ENCODE data around the gene C1QTNF5.
A peak's percentile ranks its signal among the peaks of the same experiment; 100 is the strongest.

The C1QTNF5 gene

DNA sequence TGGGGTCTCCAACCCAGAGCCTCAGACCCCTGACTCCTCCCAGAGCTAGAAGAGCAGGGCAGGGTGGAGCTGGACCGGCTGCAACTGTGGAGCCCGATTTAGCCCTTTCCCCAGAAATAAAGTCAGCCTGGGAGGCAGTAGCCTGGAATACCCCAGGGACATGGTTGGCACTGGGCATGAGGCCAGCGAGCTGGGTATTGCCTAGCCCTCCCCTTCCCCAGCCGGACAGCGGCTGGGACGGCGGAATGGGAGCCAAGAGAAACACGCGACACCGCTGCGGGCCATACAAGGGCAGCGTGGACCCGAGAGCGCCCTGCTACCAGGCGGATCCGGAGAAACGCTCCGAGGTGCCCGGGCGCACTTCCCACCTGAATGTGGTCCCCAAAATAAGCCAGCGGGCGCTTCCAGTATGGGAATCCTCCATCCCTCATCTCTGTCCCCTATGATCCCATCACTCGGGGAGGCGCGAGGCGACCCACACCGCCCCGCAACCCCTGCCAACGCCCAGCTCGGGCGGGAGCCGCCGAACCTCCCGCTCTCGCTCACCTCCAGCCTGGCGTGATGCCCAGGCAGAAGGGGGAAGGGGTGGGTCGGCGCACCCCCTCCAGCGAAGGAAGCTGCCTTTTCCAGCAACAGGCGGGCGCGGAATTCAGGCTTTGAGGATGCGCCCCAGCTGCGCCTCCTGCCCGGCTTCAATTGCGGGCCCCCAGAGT is 24.5 kb downstream of the C1QTNF5 start:
- no peak for DNase-seq

- peak; percentile 37 for DNase-seq
Measured at GRCh38 chr11:119315131-119316015, 25.3 kb downstream of the C1QTNF5 start.

- no peak for DNase-seq
Measured at GRCh38 chr11:119314726-119315125, 26.0 kb downstream of the C1QTNF5 start.

DNA sequence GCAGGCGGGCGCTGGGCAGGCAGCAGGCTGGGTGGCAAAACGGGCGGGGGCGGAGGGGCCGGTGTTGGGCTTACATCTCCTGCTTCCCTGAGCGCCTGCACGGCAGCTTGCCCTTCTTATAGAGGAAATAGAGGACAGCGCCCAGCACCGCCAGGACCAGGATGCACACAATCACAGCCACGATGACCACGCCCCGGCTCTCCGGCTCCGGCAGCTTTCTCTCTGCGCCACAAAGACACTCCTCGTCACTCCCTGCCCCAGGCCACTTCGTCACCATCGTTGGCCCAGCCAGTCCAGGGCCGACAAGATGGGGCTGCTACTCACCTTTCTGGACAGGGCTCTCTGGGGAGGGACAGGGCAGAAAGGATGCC is 30.0 kb downstream of the C1QTNF5 start:
- DNase-seq: no peak

- DNase-seq: no peak
Measured at GRCh38 chr11:119309953-119310681, 30.6 kb downstream of the C1QTNF5 start.

DNA sequence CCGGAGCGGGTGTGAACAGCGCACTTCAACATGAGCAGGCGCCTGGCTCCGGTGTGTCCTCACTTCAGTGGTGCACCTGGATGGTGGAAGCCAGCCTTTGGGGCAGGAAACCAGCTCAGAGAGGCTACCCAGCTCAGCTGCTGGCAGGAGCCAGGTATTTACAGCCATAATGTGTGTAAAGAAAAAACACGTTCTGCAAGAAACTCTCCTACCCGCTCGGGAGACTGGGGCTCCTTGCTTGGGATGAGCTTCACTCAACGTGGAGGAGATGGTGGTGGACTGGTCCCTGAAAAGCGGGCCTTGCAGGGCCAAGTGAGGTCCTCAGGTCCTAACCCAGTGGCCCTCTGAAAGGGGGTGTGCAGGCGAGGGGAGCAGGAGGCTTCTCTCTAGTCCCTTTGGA is 31.3 kb downstream of the C1QTNF5 start:
- no peak for DNase-seq

GRCh38 chr11:119307974-119308373 is 32.7 kb downstream of the C1QTNF5 start:
- DNase-seq: no peak

GRCh38 chr11:119307219-119307618 is 33.5 kb downstream of the C1QTNF5 start:
- DNase-seq: no peak

DNA sequence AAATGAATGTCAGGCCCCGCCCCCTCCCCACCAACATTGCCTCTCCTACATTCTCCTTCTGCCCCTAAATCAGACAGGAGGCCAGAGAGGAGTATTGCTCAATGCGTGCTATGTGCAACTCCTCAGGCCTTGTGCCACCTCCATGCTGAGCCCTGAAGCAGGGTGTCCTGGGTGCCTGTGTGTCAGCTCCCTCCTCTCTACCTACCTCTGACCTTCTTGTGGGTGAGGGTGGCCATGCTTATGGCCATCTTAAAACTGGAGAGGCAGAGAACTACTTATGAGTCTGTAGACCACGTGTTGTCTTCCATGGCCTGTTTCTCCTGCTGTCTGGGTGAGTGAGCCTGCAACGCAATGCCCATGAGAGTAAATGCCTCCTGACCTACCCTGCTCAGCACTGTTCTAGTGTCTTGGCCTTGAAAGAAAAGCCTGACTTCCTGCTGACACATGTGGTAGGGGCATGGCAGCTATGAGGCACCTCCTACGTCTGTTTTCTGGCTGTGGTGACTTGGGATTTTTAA is 34.3 kb downstream of the C1QTNF5 start:
- no peak for DNase-seq

DNA sequence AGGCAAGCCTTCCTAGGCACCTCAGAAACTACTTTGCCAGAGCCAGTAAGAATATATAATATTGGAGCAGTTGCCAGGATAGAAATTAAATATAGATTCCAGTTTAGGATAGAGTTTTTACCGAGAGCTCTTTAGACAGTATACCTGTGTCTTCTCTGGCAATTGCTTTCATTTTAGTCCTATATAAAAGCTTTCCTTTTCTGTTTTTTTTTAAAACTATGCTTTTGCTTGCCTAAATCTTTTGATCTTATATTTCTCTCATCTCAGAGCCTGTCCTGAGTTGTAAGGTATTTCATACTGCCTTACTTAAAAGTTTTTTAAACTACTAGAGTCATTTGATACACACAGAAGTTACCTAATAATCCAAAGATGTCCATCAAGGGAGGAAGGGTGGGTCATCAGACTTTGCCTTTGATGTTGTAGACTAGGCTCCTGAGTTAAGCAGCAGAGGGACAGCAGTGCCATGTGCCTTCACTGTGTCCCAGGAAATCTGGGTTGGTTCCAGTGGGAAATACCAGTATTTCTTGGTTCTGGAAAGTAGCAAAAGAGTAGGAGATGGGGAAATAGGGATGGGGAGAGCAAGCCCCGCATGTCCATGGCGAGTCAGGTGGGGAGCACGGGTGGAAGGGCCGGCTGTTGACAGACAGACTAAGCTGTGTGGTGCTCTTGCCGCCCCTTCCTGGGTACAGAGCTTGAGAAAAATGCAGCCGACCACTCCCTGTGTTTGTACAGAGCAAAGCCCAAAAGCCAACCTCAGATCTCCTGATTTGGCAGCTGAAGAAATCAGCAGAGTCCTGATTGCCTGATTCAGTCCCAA is 34.9 kb downstream of the C1QTNF5 start:
- no peak for DNase-seq

DNA sequence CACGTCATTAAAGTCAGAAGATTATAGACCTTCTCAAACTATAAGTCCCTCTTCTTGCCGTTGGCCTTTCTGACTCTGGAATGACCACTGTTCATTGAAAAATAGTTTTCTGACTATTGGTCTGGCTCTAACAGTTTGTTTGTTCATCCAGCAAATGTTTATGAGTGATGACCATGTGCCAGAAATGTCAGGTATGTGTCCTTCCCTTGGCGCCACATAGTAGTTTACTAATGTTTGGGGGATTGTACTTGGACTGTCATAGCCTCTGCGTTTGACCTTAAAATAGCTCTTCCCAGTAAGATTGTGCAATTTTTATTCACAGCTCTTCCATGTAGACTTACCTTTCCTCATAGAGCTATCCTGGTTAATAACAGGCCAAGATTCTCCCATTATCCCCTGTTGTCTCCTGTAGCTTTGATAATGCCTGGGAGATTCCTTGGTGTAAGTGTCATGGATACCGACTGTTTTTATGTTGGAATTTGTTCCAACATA is 37.4 kb downstream of the C1QTNF5 start:
- no peak for DNase-seq

- DNase-seq: no peak
Measured at GRCh38 chr11:119300198-119300964, 40.3 kb downstream of the C1QTNF5 start.

- no peak for DNase-seq
Measured at GRCh38 chr11:119299416-119299815, 41.3 kb downstream of the C1QTNF5 start.

DNA sequence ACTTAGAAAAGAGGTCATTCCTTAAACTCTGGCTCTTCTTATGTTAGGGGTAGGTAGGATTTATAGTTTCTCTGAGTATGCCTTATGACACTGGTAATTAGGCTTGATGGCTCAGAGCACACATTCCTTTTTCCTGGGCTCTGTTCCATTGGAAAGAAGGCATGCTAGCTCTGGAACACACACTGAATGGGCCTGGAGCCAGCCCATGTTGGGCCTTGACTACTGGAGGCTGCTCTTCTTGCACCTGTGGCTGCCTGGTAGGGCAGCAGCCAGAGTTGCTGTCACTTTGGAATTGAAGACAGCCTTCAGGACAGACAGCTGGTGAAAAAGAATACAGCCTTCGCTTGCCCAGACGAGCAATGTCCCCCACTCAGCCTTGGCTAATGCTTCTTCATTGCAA is 42.0 kb downstream of the C1QTNF5 start:
- no peak for DNase-seq

- no peak for DNase-seq
Measured at GRCh38 chr11:119297938-119298337, 42.7 kb downstream of the C1QTNF5 start.

GRCh38 chr11:119295178-119295577 is 45.5 kb downstream of the C1QTNF5 start:
- DNase-seq: no peak

GRCh38 chr11:119293461-119293860 is 47.2 kb downstream of the C1QTNF5 start:
- no peak for DNase-seq

GRCh38 chr11:119290894-119291497 is 49.7 kb downstream of the C1QTNF5 start:
- DNase-seq: no peak
